HT-29 (cell line): ENCODE results near the gene ISM1. TPM values are rescaled to one million over a fixed set of nuclear protein-coding genes. Genes with fewer than 3 reads are reported as not detected.

Source experiments
- DNase-seq: peaks from one replicate; pipeline ENCODE4 v3.0.0-alpha.2; 2015; ENCODE audit warnings: low spot score
- total RNA-seq: library from RNA; depleted of rRNA; stranded (reverse); fragments of >200 nt; shearing (Covaris generic); gene quantifications from 2 replicates; pipeline ENCODE4 v1.2.3, GENCODE V29; 2014; rRNA removed

ISM1 gene
- total RNA-seq, 1 experiment from 2014 or later = not detected

GRCh38 chr20:13348311-13349234 lies 127.5 kb downstream of the ISM1 start:
- no peak for DNase-seq

- no peak for DNase-seq
These were observed 128.1 kb downstream of the ISM1 start for GRCh38 chr20:13349235-13349604.

Other genes with a start within 250 kb of the ISM1 start
- gene SPTLC3, start 212.3 kb upstream of the ISM1 start, total RNA-seq = 0.94 and 1.1 TPM in 2 replicates